ENCODE results near the gene JAZF1.

JAZF1 gene

DNA sequence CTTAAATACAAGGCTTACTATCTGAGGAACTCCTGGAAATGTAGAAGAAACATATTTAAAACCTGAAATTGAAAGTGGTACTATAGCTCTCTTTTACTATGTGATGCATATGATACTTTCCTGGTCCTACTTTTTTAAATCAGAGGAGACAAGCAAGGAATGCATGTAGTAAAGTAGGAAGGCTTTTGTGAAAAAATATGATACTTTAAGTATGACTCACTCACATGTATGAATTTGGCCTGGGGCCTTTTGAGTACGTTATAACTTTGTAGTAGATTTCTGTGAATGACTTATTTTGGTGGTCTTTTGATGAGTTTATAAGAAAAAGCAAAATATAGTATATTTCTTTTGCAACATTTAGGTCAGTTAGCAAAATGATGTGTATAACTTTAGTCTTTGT lies 386.8 kb downstream of the JAZF1 start:
- no peak for DNase-seq

DNA sequence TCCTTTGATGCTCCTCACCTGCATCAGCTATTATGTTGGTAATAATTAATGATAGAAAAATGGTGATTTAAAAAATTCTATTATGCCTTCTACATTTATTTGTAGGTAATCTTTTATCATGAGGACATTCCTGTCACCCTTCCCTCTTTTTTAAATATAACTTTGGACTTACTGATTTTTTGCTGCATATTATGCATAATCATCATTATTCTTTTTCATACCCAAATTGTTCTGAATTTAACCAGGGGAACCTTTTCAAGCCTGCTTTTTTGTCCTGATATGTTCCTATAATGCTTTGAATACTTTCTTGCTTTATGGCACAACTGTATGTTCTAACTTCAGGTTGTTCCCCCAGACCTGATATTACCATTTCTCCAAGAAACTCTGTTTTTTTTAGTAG lies 392.2 kb downstream of the JAZF1 start:
- DNase-seq: no peak

DNA sequence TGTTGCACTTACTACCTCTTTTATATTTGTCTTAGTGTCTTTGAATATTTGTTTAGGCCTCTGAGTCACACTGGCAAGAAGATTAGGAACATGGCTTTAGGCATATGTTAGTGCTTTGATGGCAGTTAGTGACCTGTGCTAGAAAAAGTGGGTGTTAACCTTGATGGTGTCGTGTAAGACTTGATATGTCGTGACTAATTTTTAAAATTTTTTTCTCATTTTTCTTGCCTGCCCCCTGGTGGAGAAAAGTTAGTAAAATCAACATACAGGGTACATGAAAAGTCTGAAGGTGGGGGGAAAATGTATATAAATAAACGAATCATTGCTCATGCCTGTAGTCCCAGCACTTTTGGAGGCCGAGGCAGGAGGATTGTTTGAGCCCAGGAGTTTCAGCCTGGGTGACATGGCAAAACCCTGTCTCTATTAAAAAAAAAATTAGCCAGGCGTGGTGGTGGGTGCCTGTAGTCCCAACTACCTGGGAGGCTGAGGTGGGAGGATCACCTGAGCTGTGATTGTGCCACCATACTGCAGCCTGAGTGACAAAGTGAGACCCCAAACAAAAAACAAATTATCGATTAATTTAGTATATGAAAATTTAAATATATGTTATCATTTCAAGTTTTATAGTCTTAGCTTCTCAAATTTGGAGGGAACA lies 396.1 kb downstream of the JAZF1 start:
- DNase-seq: no peak

DNA sequence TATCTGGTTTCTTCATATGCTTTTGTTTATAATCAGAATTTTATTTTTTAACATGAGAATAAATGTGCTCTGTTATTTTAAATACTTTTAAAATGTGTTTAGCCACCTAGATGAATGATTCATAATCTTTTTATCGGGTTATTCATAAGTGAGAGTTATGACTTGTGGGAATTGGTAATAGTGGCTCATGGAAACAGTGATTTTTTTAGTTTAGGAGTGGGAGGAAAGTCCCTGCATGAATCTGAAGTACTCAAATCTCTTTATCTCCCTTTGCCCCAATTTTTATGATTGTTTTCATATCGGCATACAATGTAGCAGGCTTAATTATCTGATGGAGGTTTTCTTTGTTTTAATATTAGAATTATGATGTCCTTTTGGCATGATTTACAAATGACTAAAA lies 397.7 kb downstream of the JAZF1 start:
- DNase-seq: no peak

DNA sequence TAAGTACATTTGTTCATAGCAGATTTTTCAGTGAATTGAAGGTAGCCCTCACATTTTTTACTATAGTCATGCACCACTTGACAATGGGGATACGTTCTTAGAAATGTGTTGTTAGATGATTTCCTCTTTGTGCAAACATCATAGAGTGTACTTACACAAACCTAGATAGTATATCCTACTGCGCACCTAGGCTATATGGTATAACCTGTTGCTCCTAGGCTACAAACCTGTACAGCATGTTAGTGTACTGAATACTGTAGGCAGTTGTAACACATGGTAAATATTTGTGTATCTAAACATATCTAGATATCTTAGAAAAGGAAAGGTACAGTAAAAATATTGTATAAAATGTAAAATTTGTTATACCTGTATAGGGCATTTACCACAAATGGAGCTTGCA lies 399.4 kb downstream of the JAZF1 start:
- no peak for DNase-seq

All from activated effector memory CD4-positive, alpha-beta T cell treated with anti-CD3 and anti-CD28 coated beads, Interleukin-2, amount 50 U/mL, for 16 hours (primary cell).